Activated naive CD8-positive, alpha-beta T cell treated with anti-CD3 and anti-CD28 coated beads, Interleukin-2, amount 50 U/mL, for 16 hours (primary cell): Measurements from ENCODE around the gene CXorf58.
"Not testable (repeated sequence)": the region's sequence is repeated elsewhere in the genome, so short reads cannot be mapped to it uniquely, and the experiment has no call there.

Experiments used
- DNase-seq: peaks from one replicate; pipeline ENCODE4 v3.0.0-alpha.2; 2020; ENCODE audit warnings: low read depth, low spot score

The CXorf58 gene

DNA sequence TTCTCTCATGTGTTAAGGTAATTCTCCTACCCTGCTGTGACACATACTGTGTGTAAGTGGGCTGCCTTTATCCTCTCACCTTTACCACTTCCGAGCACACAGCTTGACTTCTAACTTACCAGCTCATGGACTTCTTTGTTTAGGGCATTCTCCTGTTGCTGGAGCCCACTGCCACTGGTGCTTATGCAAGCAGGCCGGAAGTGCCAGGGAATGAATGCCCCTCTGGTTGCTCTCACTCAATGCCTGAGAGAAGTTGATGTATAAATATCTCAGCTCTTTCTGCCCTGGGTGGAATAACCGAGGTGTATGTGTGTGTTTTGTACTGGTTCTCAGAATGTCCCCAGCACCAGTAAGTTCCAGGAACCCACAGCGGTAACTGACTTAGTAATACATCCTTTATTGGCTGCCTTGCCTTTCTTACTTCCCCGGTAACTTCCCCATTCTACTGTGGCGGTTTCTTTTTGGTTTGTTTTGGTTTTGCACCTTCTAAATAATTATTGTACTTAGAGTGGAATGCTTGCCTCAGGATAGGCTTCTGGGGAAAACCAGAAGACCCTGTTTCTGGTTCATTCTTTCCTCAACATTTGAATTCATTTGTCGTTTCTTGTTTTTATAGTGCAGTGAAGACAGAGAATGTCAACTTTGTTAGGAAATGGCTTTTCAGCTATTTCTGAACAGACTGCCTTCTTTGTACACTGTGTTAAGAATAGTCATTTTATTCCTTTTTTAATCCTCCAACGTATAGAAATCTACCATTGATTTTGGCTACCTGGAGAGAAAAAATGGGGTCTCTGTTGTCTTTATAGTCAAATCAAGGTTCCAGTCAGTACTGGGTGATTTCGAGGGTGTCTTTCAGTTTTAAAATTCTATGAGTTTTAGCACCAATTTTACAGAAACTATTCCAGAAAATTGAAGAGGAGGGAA, 45.4 kb downstream of the CXorf58 start:
- DNase-seq = no peak

DNA sequence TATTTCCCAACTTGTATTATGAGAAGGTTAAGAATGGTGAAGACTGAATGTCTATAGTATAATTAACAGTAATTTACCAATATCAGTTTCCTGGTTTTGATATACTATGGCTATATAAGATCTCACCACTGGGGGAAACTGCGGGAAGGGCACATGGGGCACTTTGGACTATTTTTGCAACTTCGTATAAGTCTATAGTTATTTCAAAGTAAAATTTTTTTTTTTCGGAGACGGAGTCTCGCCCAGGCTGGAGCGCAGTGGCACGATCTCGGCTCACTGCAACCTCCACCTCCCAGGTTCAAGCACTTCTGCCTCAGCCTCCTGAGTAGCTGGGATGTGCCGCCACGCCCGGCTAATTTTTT, 46.1 kb downstream of the CXorf58 start:
- DNase-seq = no peak

DNA sequence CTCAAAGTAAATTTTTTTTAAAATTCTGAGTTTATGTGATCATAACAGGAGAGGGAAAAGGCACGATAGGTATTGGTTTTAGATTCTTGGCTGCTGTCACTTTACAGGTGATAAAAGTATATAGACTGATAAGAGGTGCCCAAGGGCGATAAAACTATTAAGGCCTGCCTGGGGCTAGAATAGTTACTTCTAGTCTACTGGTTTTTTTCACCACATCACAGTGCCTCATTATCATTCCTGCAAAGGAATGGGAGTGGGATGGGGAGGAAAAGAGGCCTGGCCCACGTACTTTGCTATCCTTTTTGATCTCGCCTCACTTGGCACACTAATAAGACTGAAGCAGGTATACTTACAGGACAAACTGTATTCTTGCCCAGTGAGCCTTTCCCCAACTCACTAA, 46.6 kb downstream of the CXorf58 start:
- DNase-seq = no peak

DNA sequence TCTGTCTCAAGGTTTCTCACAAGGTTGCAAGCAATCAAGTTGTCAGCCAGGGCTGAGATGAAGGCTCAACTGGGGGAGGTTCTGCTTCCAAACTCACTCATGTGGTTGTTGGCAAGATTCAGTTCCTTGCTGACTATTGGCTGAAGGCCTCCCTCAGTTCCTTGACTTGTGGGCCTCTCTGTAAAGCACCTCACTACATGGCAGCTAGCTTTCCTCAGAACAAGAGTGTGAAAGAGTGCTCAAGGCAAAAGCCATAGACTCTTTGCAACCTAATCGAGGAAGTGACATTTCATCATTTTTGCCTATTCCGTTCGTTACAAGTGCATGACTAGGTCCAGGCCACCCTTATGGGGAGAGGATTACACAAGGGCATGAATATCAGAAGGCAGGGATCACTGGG, 52.0 kb downstream of the CXorf58 start:
- DNase-seq = no peak

DNA sequence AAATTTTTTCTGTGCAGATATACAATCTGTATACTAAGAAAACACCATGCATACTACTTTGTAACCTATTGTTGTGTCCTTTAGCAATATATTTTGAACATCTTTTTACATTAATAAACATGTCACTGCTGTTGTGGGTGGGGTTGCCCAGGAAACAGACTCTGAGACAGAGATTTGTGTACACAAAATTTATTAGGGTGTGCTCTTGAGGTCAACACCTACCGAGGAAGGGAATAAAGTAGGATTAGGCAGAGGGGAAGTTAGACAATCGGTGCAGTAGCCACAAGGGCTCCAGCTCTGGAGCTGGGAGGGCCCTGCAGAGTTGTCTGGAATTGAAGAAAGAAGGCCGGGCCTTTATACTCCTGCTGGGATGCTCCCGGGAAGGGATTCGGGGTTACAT, 56.4 kb downstream of the CXorf58 start:
- no peak for DNase-seq

DNA sequence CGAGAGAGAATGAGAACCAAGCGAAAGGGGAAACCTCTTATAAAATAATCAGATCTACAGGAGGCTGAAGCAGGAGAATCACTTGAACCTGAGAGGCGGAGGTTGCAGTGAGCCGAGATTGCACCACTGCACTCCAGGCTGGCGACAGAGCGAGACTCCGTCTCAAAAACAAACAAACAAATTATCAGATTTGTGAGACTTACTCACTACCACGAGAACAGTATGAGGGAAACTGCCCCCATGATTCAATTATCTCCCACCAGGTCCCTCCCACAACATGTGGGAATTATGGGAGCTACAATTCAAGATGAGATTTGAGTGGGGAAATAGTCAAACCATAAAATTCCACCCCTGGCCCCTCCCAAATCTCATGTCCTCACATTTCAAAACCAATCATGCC, 57.8 kb downstream of the CXorf58 start:
- not testable (repeated sequence) for DNase-seq

DNA sequence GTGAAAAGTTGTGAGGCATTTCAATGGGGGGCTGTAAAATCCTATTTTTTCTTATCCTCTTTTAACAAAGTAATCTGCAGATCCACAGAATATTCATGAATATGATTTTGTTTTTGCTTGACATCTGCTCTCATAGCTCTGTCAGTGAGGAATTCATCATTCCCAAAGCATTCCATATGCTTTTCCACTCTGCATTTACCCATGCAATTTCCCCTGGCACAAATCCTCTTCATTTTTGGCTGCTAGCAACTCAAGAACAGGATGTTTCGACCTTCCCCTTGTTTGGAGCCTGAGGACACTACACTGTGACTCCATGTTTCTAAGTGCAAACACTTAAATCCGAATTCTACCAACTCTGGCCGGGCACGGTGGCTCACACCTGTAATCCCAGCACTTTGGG, 70.7 kb downstream of the CXorf58 start:
- no peak for DNase-seq

DNA sequence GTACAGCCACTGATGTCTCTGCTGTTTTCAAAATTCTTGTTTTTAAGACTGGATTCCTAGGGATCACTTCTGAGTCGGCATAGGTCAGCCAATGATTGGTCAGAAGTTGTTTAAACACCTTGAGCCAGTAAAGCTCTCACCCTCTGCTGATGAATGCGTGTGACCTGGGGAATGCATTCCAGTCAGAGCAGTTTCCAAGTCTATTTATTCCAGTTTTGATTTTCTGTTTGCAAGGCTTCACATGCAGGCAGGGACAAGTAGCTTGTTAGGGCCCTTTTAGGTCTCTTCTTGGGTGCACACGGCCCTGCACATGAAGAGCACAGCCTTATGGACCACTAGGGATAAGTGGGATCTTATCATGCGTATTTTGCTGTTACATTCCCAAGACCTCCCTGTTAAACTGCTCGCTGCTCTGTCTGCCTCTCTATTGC, 72.2 kb downstream of the CXorf58 start:
- no peak for DNase-seq

DNA sequence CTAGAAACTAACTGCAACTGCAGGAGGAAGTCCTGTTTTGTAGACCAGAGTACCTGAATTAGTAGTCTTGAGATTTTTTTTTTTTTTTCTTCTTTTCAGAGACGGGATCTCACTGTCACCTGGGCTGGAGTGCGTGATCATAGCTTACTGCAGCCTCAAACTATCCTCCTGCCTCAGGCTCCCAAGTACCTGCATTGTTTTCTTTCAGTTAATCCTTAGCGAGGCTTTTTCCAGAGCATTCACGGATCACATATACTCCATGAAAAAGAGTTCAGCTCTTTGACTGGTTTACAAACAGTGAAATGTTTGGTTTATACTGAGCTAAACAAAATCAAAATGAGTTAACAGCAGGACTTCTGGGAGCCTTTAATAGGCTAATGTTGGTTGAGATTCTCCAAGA, 73.4 kb downstream of the CXorf58 start:
- DNase-seq = no peak

DNA sequence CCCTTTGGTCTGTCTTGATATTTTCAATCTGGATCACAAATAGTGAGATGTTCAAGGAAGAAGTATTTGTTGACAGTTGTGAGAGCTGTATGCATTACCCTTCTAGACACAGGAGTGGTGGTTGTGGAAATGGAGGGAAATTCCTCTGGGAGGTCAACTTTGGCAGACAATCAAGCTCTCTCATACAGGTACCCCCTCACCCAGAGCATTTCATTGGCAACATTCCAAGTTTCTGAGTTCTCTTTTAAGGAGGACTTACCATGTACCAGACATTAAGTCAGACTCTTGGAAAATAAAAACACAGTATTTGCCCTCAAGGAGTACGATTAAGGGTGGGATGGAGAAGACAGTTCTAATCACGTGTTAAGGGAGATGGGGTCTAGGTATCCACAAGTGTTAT, 73.9 kb downstream of the CXorf58 start:
- no peak for DNase-seq

DNA sequence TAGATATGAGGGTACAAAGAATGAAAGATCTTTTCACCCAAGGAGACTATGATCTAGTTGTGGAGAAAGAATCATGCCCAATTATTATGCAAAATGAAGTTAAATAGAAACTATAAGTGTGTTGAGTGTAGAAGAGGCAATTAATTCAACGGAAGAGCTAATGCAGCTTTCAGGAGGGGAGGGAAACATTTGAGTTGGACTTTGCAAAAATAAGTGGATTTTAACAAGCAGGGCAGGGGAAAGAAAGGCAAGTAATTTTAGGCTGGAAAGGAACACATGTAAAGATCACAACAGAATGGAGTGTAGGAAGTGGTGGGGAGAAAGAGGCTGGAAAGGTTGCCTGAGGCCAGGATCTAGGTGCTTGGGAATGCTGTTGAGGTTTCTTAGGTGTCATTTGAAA, 75.1 kb downstream of the CXorf58 start:
- DNase-seq = no peak
